ENCODE data around the gene PIP5K1C.

- TF ChIP-seq CTCF (IDR thresholded peaks at IDR 0.05) (no peak), POLR2A (IDR thresholded peaks at IDR 0.05) (no peak)
Measured at GRCh38 chr19:3725121-3725520, 24.9 kb upstream of the PIP5K1C start.

All from breast epithelium (tissue), 3 donors.